ENCODE results near the gene SLC39A11. TPM values are rescaled to one million over a fixed set of nuclear protein-coding genes. Genes with fewer than 3 reads are reported as not detected.

The SLC39A11 gene
- total and polyA plus RNA-seq, 4 donors, result 18.9 to 44.9 (median 28.2) TPM

GRCh38 chr17:72977771-72978417 is 114.6 kb downstream of the SLC39A11 start:
- no peak for DNase-seq (ENCODE audit: low spot score)
- Histone ChIP-seq H3K36me3 (ENCODE audit: control insufficient read depth in 4 of 4, insufficient read depth in 3 of 4, low read depth in 1 of 4, low read length in 3 of 4) (no peaks in the 10 kb centered on the region), H3K4me1 (ENCODE audit: control insufficient read depth in 4 of 4, insufficient read depth in 4 of 4, low read length in 3 of 4) (peaks cover 4 to 28% (median 19%) of the 10 kb centered on the region in 4 donors), H3K9ac (ENCODE audit: low read depth in 1 of 2, low read length in 2 of 2) (no peak overlapping the region), H3K27me3 (ENCODE audit: control insufficient read depth in 4 of 4, insufficient read depth in 4 of 4, low read length in 3 of 4) (no peaks in the 10 kb centered on the region), H3K27ac (ENCODE audit: low read depth in 1 of 2, low read length in 2 of 2) (peak overlapping the region; percentile 67 to 69), H3K4me3 (ENCODE audit: low read depth in 1 of 3, low read length in 3 of 3) (no peak overlapping the region), H3K9me3 (ENCODE audit: control insufficient read depth in 4 of 4, low read length in 3 of 4) (no peaks in the 10 kb centered on the region)
- TF ChIP-seq JUND (IDR thresholded peaks at IDR 0.05) (no peak), HNF4A (conservative IDR thresholded peaks at IDR 0.05) (no peak), FOXA1 (IDR thresholded peaks at IDR 0.05) (no peak), FOXA2 (IDR thresholded peaks at IDR 0.05) (no peak)
- 83% methylated on average over 20 of the region's 20 CpGs for WGBS

- Histone ChIP-seq H3K27me3 (ENCODE audit: control insufficient read depth in 4 of 4, insufficient read depth in 4 of 4, low read length in 3 of 4) (no peaks in the 10 kb centered on the region), H3K36me3 (ENCODE audit: control insufficient read depth in 4 of 4, insufficient read depth in 3 of 4, low read depth in 1 of 4, low read length in 3 of 4) (no peaks in the 10 kb centered on the region), H3K9me3 (ENCODE audit: control insufficient read depth in 4 of 4, low read length in 3 of 4) (no peaks in the 10 kb centered on the region), H3K27ac (ENCODE audit: low read depth in 1 of 2, low read length in 2 of 2) (peak overlapping the region; percentile 67 to 69), H3K4me1 (ENCODE audit: control insufficient read depth in 4 of 4, insufficient read depth in 4 of 4, low read length in 3 of 4) (peaks cover 7 to 29% (median 21%) of the 10 kb centered on the region in 4 donors), H3K4me3 (ENCODE audit: low read depth in 1 of 3, low read length in 3 of 3) (no peak overlapping the region), H3K9ac (ENCODE audit: low read depth in 1 of 2, low read length in 2 of 2) (no peak overlapping the region)
- no peak for TF ChIP-seq EGR1 (IDR thresholded peaks at IDR 0.05; ENCODE audit: low read depth in 2 of 2)
- peak; percentile 5 to 19 for TF ChIP-seq HNF4A (conservative IDR thresholded peaks at IDR 0.05)
- peak in 1 of 2 donors; percentile 15 for TF ChIP-seq RXRA (IDR thresholded peaks at IDR 0.05)
- TF ChIP-seq RAD21 (IDR thresholded peaks at IDR 0.05), result no peak
- TF ChIP-seq MAX (IDR thresholded peaks at IDR 0.05), result peak; percentile 44
- peak; percentile 55 for TF ChIP-seq YY1 (IDR thresholded peaks at IDR 0.05)
- peak; percentile 15 for TF ChIP-seq SP1 (IDR thresholded peaks at IDR 0.05)
- no peak for TF ChIP-seq CTCF (IDR thresholded peaks at IDR 0.05; ENCODE audit: low read depth, low read length, missing input control)
- WGBS, result 35% methylated on average over 12 of the region's 12 CpGs
- no peak for DNase-seq (ENCODE audit: low spot score)
Observed at GRCh38 chr17:72976971-72977770, 115.3 kb downstream of the SLC39A11 start.

GRCh38 chr17:72975509-72975908 is 117.0 kb downstream of the SLC39A11 start:
- no peak for DNase-seq (ENCODE audit: low spot score)
- H3K9me3 ChIP-seq (ENCODE audit: control insufficient read depth in 4 of 4, low read length in 3 of 4), result no peaks in the 10 kb centered on the region
- H3K27ac ChIP-seq (ENCODE audit: low read depth in 1 of 2, low read length in 2 of 2), result no peak overlapping the region
- 97% methylated on average over 2 of the region's 2 CpGs for WGBS
- no peak overlapping the region for H3K4me3 ChIP-seq (ENCODE audit: low read depth in 1 of 3, low read length in 3 of 3)
- no peak overlapping the region for H3K9ac ChIP-seq (ENCODE audit: low read depth in 1 of 2, low read length in 2 of 2)
- H3K27me3 ChIP-seq (ENCODE audit: control insufficient read depth in 4 of 4, insufficient read depth in 4 of 4, low read length in 3 of 4), result no peaks in the 10 kb centered on the region
- no peak for TF ChIP-seq GABPA (IDR thresholded peaks at IDR 0.05 in 1 of 2, conservative IDR thresholded peaks at IDR 0.05 in 1 of 2)
- H3K4me1 ChIP-seq (ENCODE audit: control insufficient read depth in 4 of 4, insufficient read depth in 4 of 4, low read length in 3 of 4), result peaks cover 7 to 37% (median 26%) of the 10 kb centered on the region in 4 donors
- no peaks in the 10 kb centered on the region for H3K36me3 ChIP-seq (ENCODE audit: control insufficient read depth in 4 of 4, insufficient read depth in 3 of 4, low read depth in 1 of 4, low read length in 3 of 4)
